Measurements from ENCODE around the gene SMG6. TPM values are rescaled to one million over a fixed set of nuclear protein-coding genes. Genes with fewer than 3 reads are reported as not detected.

SMG6 gene
- total and polyA plus RNA-seq, 2 donors (not counting 1 experiment from before 2014, with no cell fraction given), result 10.6 to 35.5 TPM

- ATAC-seq (ENCODE audit: low read depth), result no peak
- Mint-ChIP-seq H3K9me3 (ENCODE audit: insufficient read depth) (no peaks in the 10 kb centered on the region), H3K27me3 (no peaks in the 10 kb centered on the region), H3K4me3 (no peak overlapping the region), H3K27ac (no peak overlapping the region), H3K4me1 (no peaks in the 10 kb centered on the region)
- WGBS (ENCODE audit: insufficient coverage), result no CpG with 5 or more reads among the region's 1 CpG
- DNase-seq, result no peak
- no peaks in the 10 kb centered on the region for H3K9me3 ChIP-seq (ENCODE audit: control extremely low read depth in 1 of 3, control insufficient read depth in 2 of 3, insufficient read depth in 1 of 3, low read length in 2 of 3)
- no peaks in the 10 kb centered on the region for H3K27me3 ChIP-seq (replicated peaks in 1 of 4; ENCODE audit: control extremely low read depth in 1 of 4, control insufficient read depth in 3 of 4, insufficient read depth in 4 of 4, low read length in 3 of 4)
- no peaks in the 10 kb centered on the region for H3K4me1 ChIP-seq (ENCODE audit: control insufficient read depth in 2 of 2, insufficient read depth in 2 of 2, low read length in 2 of 2)
- no peak overlapping the region for H3K4me2 ChIP-seq (replicated peaks; ENCODE audit: low read depth, low read length, poor library complexity, severe bottlenecking)
- no peak overlapping the region for H3K27ac ChIP-seq (ENCODE audit: low read length in 2 of 2)
- ChIA-PET CTCF (interaction anchor here (1.0 kb wide), 1 partner anchor 221 kb away, joined by 3 read pairs; the partner anchor contains the start of gene HIC1), POLR2A (no interaction called here)
- no peak overlapping the region for H2AFZ ChIP-seq (ENCODE audit: insufficient read depth, low read depth, low read length, poor library complexity, severe bottlenecking)
- peaks cover 2% of the 10 kb centered on the region for H3K79me2 ChIP-seq (ENCODE audit: control insufficient read depth, insufficient read depth, low read length)
- no peaks in the 10 kb centered on the region for H4K20me1 ChIP-seq (ENCODE audit: control insufficient read depth, insufficient read depth, low read length, poor library complexity, severe bottlenecking)
- intact Hi-C loops (cut with micrococcal nuclease), result no loop called here
- H3K4me3 ChIP-seq (ENCODE audit: control extremely low read depth in 1 of 5, extremely low read depth in 1 of 5, insufficient read depth in 1 of 5, low read depth in 2 of 5, low read length in 4 of 5), result no peak overlapping the region
- peaks cover 10 to 16% of the 10 kb centered on the region in 2 experiments for H3K36me3 ChIP-seq (replicated peaks in 1 of 2; ENCODE audit: control extremely low read depth in 1 of 2, control insufficient read depth in 1 of 2, extremely low read depth in 1 of 2, insufficient read depth in 2 of 2, low read length in 1 of 2)
- H3K9ac ChIP-seq (ENCODE audit: low read length), result no peak overlapping the region
- no peak for TF ChIP-seq EZH2 (IDR thresholded peaks at IDR 0.05; ENCODE audit: borderline replicate concordance, insufficient read depth, low read depth, low read length, poor library complexity, severe bottlenecking)
- TF ChIP-seq CTCF (IDR thresholded peaks at IDR 0.05), result no peak
Observed at GRCh38 chr17:2275722-2276121, 27.9 kb downstream of the SMG6 start.

- H2AFZ ChIP-seq (ENCODE audit: insufficient read depth, low read depth, low read length, poor library complexity, severe bottlenecking), result no peak overlapping the region
- DNase-seq (no peak), ATAC-seq (ENCODE audit: low read depth) (no peak)
- no peak overlapping the region for H3K9ac ChIP-seq (ENCODE audit: low read length)
- H3K4me1 Mint-ChIP-seq, result no peaks in the 10 kb centered on the region
- TF ChIP-seq CTCF (IDR thresholded peaks at IDR 0.05), result no peak
- TF ChIP-seq EZH2 (IDR thresholded peaks at IDR 0.05; ENCODE audit: borderline replicate concordance, insufficient read depth, low read depth, low read length, poor library complexity, severe bottlenecking), result no peak
- peaks cover 2% of the 10 kb centered on the region for H3K79me2 ChIP-seq (ENCODE audit: control insufficient read depth, insufficient read depth, low read length)
- H3K9me3 ChIP-seq (ENCODE audit: control extremely low read depth in 1 of 3, control insufficient read depth in 2 of 3, insufficient read depth in 1 of 3, low read length in 2 of 3), result no peaks in the 10 kb centered on the region
- no peak overlapping the region for H3K4me3 Mint-ChIP-seq
- H3K9me3 Mint-ChIP-seq (ENCODE audit: insufficient read depth), result no peaks in the 10 kb centered on the region
- peaks cover 8 to 11% of the 10 kb centered on the region in 2 experiments for H3K36me3 ChIP-seq (replicated peaks in 1 of 2; ENCODE audit: control extremely low read depth in 1 of 2, control insufficient read depth in 1 of 2, extremely low read depth in 1 of 2, insufficient read depth in 2 of 2, low read length in 1 of 2)
- H3K27ac ChIP-seq (ENCODE audit: low read length in 2 of 2), result no peak overlapping the region
- no peak overlapping the region for H3K4me2 ChIP-seq (replicated peaks; ENCODE audit: low read depth, low read length, poor library complexity, severe bottlenecking)
- no CpG with 5 or more reads among the region's 2 CpGs for WGBS (ENCODE audit: insufficient coverage)
- no peak overlapping the region for H3K27ac Mint-ChIP-seq
- intact Hi-C loops (cut with micrococcal nuclease), result no loop called here
- ChIA-PET CTCF (no interaction called here), POLR2A (no interaction called here)
- no peaks in the 10 kb centered on the region for H3K27me3 Mint-ChIP-seq
- H3K4me1 ChIP-seq (ENCODE audit: control insufficient read depth in 2 of 2, insufficient read depth in 2 of 2, low read length in 2 of 2), result no peaks in the 10 kb centered on the region
- H4K20me1 ChIP-seq (ENCODE audit: control insufficient read depth, insufficient read depth, low read length, poor library complexity, severe bottlenecking), result no peaks in the 10 kb centered on the region
- H3K27me3 ChIP-seq (replicated peaks in 1 of 4; ENCODE audit: control extremely low read depth in 1 of 4, control insufficient read depth in 3 of 4, insufficient read depth in 4 of 4, low read length in 3 of 4), result no peaks in the 10 kb centered on the region
- H3K4me3 ChIP-seq (ENCODE audit: control extremely low read depth in 1 of 5, extremely low read depth in 1 of 5, insufficient read depth in 1 of 5, low read depth in 2 of 5, low read length in 4 of 5), result no peak overlapping the region
Observed at GRCh38 chr17:2274414-2274813, 29.2 kb downstream of the SMG6 start.

All from B cell (primary cell).